ENCODE data around the gene COL18A1.

The COL18A1 gene

GRCh38 chr21:45448283-45448809 lies 43.4 kb downstream of the COL18A1 start:
- DNase-seq (ENCODE audit: low read depth): no peak
- no peak overlapping the region for H3K4me3 ChIP-seq (ENCODE audit: low read depth, low read length)
- no peak for TF ChIP-seq MAX (IDR thresholded peaks at IDR 0.05; ENCODE audit: low read depth, low read length)
- TF ChIP-seq MYC (IDR thresholded peaks at IDR 0.05; ENCODE audit: low read depth, low read length): no peak
- TF ChIP-seq POLR2A (IDR thresholded peaks at IDR 0.05; ENCODE audit: extremely low read depth, insufficient read length): no peak
- no peak for TF ChIP-seq CTCF (IDR thresholded peaks at IDR 0.05; ENCODE audit: low read depth, low read length)

GRCh38 chr21:45448810-45449657 lies 44.1 kb downstream of the COL18A1 start:
- no peak for DNase-seq (ENCODE audit: low read depth)
- no peak for TF ChIP-seq POLR2A (IDR thresholded peaks at IDR 0.05; ENCODE audit: extremely low read depth, insufficient read length)
- TF ChIP-seq MYC (IDR thresholded peaks at IDR 0.05; ENCODE audit: low read depth, low read length): no peak
- TF ChIP-seq CTCF (IDR thresholded peaks at IDR 0.05; ENCODE audit: low read depth, low read length): no peak
- TF ChIP-seq MAX (IDR thresholded peaks at IDR 0.05; ENCODE audit: low read depth, low read length): no peak
- no peak overlapping the region for H3K4me3 ChIP-seq (ENCODE audit: low read depth, low read length)

- TF ChIP-seq CTCF (IDR thresholded peaks at IDR 0.05; ENCODE audit: low read depth, low read length) (no peak), MAX (IDR thresholded peaks at IDR 0.05; ENCODE audit: low read depth, low read length) (no peak), POLR2A (IDR thresholded peaks at IDR 0.05; ENCODE audit: extremely low read depth, insufficient read length) (no peak), MYC (IDR thresholded peaks at IDR 0.05; ENCODE audit: low read depth, low read length) (no peak)
- H3K4me3 ChIP-seq (ENCODE audit: low read depth, low read length): no peak overlapping the region
- no peak for DNase-seq (ENCODE audit: low read depth)
Observed at GRCh38 chr21:45449658-45450422, 44.9 kb downstream of the COL18A1 start.

- H3K4me3 ChIP-seq (ENCODE audit: low read depth, low read length): no peak overlapping the region
- no peak for DNase-seq (ENCODE audit: low read depth)
- TF ChIP-seq POLR2A (IDR thresholded peaks at IDR 0.05; ENCODE audit: extremely low read depth, insufficient read length): no peak
- no peak for TF ChIP-seq MAX (IDR thresholded peaks at IDR 0.05; ENCODE audit: low read depth, low read length)
- TF ChIP-seq MYC (IDR thresholded peaks at IDR 0.05; ENCODE audit: low read depth, low read length): no peak
- TF ChIP-seq CTCF (IDR thresholded peaks at IDR 0.05; ENCODE audit: low read depth, low read length): no peak
Observed at GRCh38 chr21:45450423-45451090, 45.6 kb downstream of the COL18A1 start.

GRCh38 chr21:45451091-45451740 lies 46.3 kb downstream of the COL18A1 start:
- TF ChIP-seq POLR2A (IDR thresholded peaks at IDR 0.05; ENCODE audit: extremely low read depth, insufficient read length): no peak
- no peak for TF ChIP-seq CTCF (IDR thresholded peaks at IDR 0.05; ENCODE audit: low read depth, low read length)
- no peak for TF ChIP-seq MYC (IDR thresholded peaks at IDR 0.05; ENCODE audit: low read depth, low read length)
- no peak overlapping the region for H3K4me3 ChIP-seq (ENCODE audit: low read depth, low read length)
- DNase-seq (ENCODE audit: low read depth): no peak

Data from NB4 (cell line).